Ramos (cell line): ENCODE data around the gene TOR3A.
"Not testable (repeated sequence)": the region's sequence is repeated elsewhere in the genome, so short reads cannot be mapped to it uniquely, and the experiment has no call there.

Source experiments
- in situ Hi-C: fragments of 300-500 bp; cut with MboI; formaldehyde crosslinking; loops from one replicate; pipeline ENCODE4 v1.14.3; 2022; ENCODE audit warnings: low sequenced_read_pairs; ENCODE audit not compliant: unreplicated experiment

TOR3A gene

GRCh38 chr1:179081687-179082332, at the start of gene TOR3A:
Gene TOR3A (plus strand): TSS chr1:179082070. CDS start chr1:179082129, 59 bp downstream.
- in situ Hi-C loops = loop anchor here (5.0 to 25.0 kb wide), 3 partner anchors 285 to 730 kb away; partner anchors contain the start of gene AXDND1

- in situ Hi-C loops = no loop called here
Measured at GRCh38 chr1:179034720-179035119, 47.1 kb upstream of the TOR3A start.

- in situ Hi-C loops = no loop called here
Measured at GRCh38 chr1:179036844-179037465, 44.9 kb upstream of the TOR3A start.

- in situ Hi-C loops = no loop called here
Measured at GRCh38 chr1:179038528-179039281, 43.2 kb upstream of the TOR3A start.

GRCh38 chr1:179039502-179040174, 42.2 kb upstream of the TOR3A start:
- in situ Hi-C loops = not testable (repeated sequence)

GRCh38 chr1:179040175-179040551, 41.7 kb upstream of the TOR3A start:
- in situ Hi-C loops = not testable (repeated sequence)

GRCh38 chr1:179042087-179042486, 39.8 kb upstream of the TOR3A start:
- in situ Hi-C loops = no loop called here

GRCh38 chr1:179042700-179043099, 39.2 kb upstream of the TOR3A start:
- in situ Hi-C loops = no loop called here

- in situ Hi-C loops = no loop called here
Measured at GRCh38 chr1:179043266-179043665, 38.6 kb upstream of the TOR3A start.

GRCh38 chr1:179043907-179044306, 38.0 kb upstream of the TOR3A start:
- in situ Hi-C loops = no loop called here

GRCh38 chr1:179046808-179047635, 34.8 kb upstream of the TOR3A start:
- in situ Hi-C loops = no loop called here

GRCh38 chr1:179047636-179047997, 34.3 kb upstream of the TOR3A start:
- in situ Hi-C loops = no loop called here

GRCh38 chr1:179048339-179049124, 33.3 kb upstream of the TOR3A start:
- in situ Hi-C loops = no loop called here

GRCh38 chr1:179052776-179053175, 29.1 kb upstream of the TOR3A start:
- in situ Hi-C loops = no loop called here

- in situ Hi-C loops = no loop called here
Measured at GRCh38 chr1:179053486-179053885, 28.4 kb upstream of the TOR3A start.

- in situ Hi-C loops = no loop called here
Measured at GRCh38 chr1:179055937-179056336, 25.9 kb upstream of the TOR3A start.

- in situ Hi-C loops = no loop called here
Measured at GRCh38 chr1:179058487-179059483, 23.1 kb upstream of the TOR3A start.
